HepG2 (cell line): ENCODE data around the gene TMC2. TPM values are rescaled to one million over a fixed set of nuclear protein-coding genes. Genes with fewer than 3 reads are reported as not detected.

Source experiments
- AKAP8 ChIP-seq: sonication (generic); formaldehyde crosslinking; IDR thresholded peaks from 2 replicates; pipeline ENCODE4 v1.5.1; 2020; ENCODE audit warnings: mild to moderate bottlenecking, missing genetic modification reagents
- BATF2 ChIP-seq: sonication (generic); formaldehyde crosslinking; IDR thresholded peaks from 2 replicates; pipeline ENCODE4 v1.8.0; 2022; ENCODE audit warnings: mild to moderate bottlenecking, missing genetic modification reagents, moderate library complexity
- BORCS8-MEF2B ChIP-seq: sonication (generic); formaldehyde crosslinking; IDR thresholded peaks from 2 replicates; pipeline ENCODE4 v1.8.0; 2022; ENCODE audit warnings: mild to moderate bottlenecking, missing genetic modification reagents
- ELF1 ChIP-seq: sonication (generic); formaldehyde crosslinking; IDR thresholded peaks from 2 replicates; pipeline ENCODE4 v1.4.0; 2020; ENCODE audit warnings: missing genetic modification reagents
- FIP1L1 ChIP-seq: fragments of 200-400 bp; formaldehyde crosslinking; IDR thresholded peaks from 2 replicates; pipeline ENCODE4 v1.6.1; 2018; ENCODE audit warnings: low read depth, mild to moderate bottlenecking, low read length, moderate library complexity, borderline replicate concordance; ENCODE audit not compliant: insufficient read depth
- JUN ChIP-seq: sonication (generic); formaldehyde crosslinking; IDR thresholded peaks from 2 replicates; pipeline ENCODE4 v1.4.0; 2020; ENCODE audit warnings: mild to moderate bottlenecking, missing genetic modification reagents
- KDM5B ChIP-seq: sonication (generic); formaldehyde crosslinking; IDR thresholded peaks from 2 replicates; pipeline ENCODE4 v1.4.0; 2020; ENCODE audit warnings: missing genetic modification reagents, mild to moderate bottlenecking, borderline replicate concordance
- NR2F2 ChIP-seq: IDR thresholded peaks from 2 replicates; pipeline ENCODE4 v1.6.1; 2012; ENCODE audit warnings: low read depth, inconsistent platforms, borderline replicate concordance
- PCBP1 ChIP-seq: fragments of 200-400 bp; formaldehyde crosslinking; IDR thresholded peaks from 2 replicates; pipeline ENCODE4 v1.6.1; 2017; ENCODE audit warnings: mild to moderate bottlenecking, low read depth, low read length, borderline replicate concordance
- SPEN ChIP-seq: sonication (generic); formaldehyde crosslinking; IDR thresholded peaks from 2 replicates; pipeline ENCODE4 v1.5.1; 2020; ENCODE audit warnings: low read depth, mild to moderate bottlenecking, missing genetic modification reagents
- TCF12 ChIP-seq, 2 experiments: fragments of 450-650 bp in 1 of 2; sonication (generic) in 1 of 2; formaldehyde crosslinking in 1 of 2; IDR thresholded peaks; 2 replicates each; pipeline versions ENCODE4 v1.6.1 to v1.8.0; 2017 to 2022; ENCODE audit warnings: antibody characterized with exemption in 1 of 2, mild to moderate bottlenecking in 1 of 2, missing genetic modification reagents in 1 of 2, moderate library complexity in 1 of 2
- TFDP2 ChIP-seq: sonication (generic); formaldehyde crosslinking; IDR thresholded peaks from 2 replicates; pipeline ENCODE4 v1.4.0; 2020; ENCODE audit warnings: missing genetic modification reagents
- ZBTB14 ChIP-seq: sonication (generic); formaldehyde crosslinking; IDR thresholded peaks from 2 replicates; pipeline ENCODE4 v1.4.0; 2020; ENCODE audit warnings: missing genetic modification reagents
- ZNF230 ChIP-seq: sonication (generic); formaldehyde crosslinking; IDR thresholded peaks from 2 replicates; pipeline ENCODE4 v1.4.0; 2020; ENCODE audit warnings: mild to moderate bottlenecking, missing genetic modification reagents
- ZNF276 ChIP-seq: sonication (generic); formaldehyde crosslinking; IDR thresholded peaks from 2 replicates; pipeline ENCODE4 v1.4.0; 2020; ENCODE audit warnings: mild to moderate bottlenecking, low read depth, missing genetic modification reagents
- ZNF432 ChIP-seq: sonication (generic); formaldehyde crosslinking; IDR thresholded peaks from 2 replicates; pipeline ENCODE4 v1.5.0; 2020; ENCODE audit warnings: missing genetic modification reagents, mild to moderate bottlenecking, borderline replicate concordance
- ZNF678 ChIP-seq: sonication (generic); formaldehyde crosslinking; IDR thresholded peaks from 2 replicates; pipeline ENCODE4 v1.4.0; 2020; ENCODE audit warnings: mild to moderate bottlenecking, missing genetic modification reagents
- ZNF891 ChIP-seq: sonication (generic); formaldehyde crosslinking; IDR thresholded peaks from 2 replicates; pipeline ENCODE4 v1.5.0; 2020; ENCODE audit warnings: mild to moderate bottlenecking, missing genetic modification reagents
- ZSCAN12 ChIP-seq: sonication (generic); formaldehyde crosslinking; IDR thresholded peaks from 2 replicates; pipeline ENCODE4 v1.9.0; 2021; ENCODE audit warnings: mild to moderate bottlenecking, missing genetic modification reagents
- ZXDC ChIP-seq: sonication (generic); formaldehyde crosslinking; IDR thresholded peaks from 2 replicates; pipeline ENCODE4 v1.5.0; 2020; ENCODE audit warnings: mild to moderate bottlenecking, missing genetic modification reagents
- polyA plus RNA-seq, 8 experiments: library from polyadenylated mRNA; depleted of rRNA in 3 of 8; stranded (reverse) in 7 of 8; unstranded in 1 of 8; fragments of >200 nt; fragmentation: Illumina TruSeq in 4 of 8; extraction: Trizol in 4 of 8; gene quantifications; 2 replicates each; pipeline versions ENCODE4 v1.2.1 to v1.2.3, GENCODE V29; 2011 to 2016; ENCODE audit warnings: low read depth in 4 of 8, missing spikeins in 1 of 8, mixed read lengths in 1 of 8; ENCODE audit not compliant: insufficient read depth in 1 of 8
- total RNA-seq, 5 experiments: library from RNA; depleted of rRNA; stranded (reverse); fragments of >200 nt; fragmentation: Illumina TruSeq; extraction: Trizol; gene quantifications; 2 replicates each; pipeline ENCODE4 v1.2.3, GENCODE V29; 2016; ENCODE audit warnings: low read depth in 1 of 5

TMC2 gene
- total and polyA plus RNA-seq, 2 of the 13 experiments (the other 11 are each of a cell fraction or from before 2014, with no cell fraction given): not detected

GRCh38 chr20:2652724-2653555 lies 116.6 kb downstream of the TMC2 start (continued):
- no peak for TF ChIP-seq TCF12 (IDR thresholded peaks at IDR 0.05)
- TF ChIP-seq TCF12 (CRISPR knock-in tag; IDR thresholded peaks at IDR 0.05): peak; percentile 32
- TF ChIP-seq ZNF230 (CRISPR knock-in tag): peak; percentile 95
- TF ChIP-seq ZNF276: peak; percentile 48; the same call in 1 of the 2 replicates
- TF ChIP-seq NR2F2: no peak
- no peak for TF ChIP-seq PCBP1
- TF ChIP-seq ZBTB14: peak; percentile 58; the same call in 1 of the 2 replicates
- peak; percentile 80; the same call in 1 of the 2 replicates for TF ChIP-seq ZXDC (CRISPR knock-in tag)
- peak; percentile 98 for TF ChIP-seq ZNF678 (CRISPR knock-in tag)
- TF ChIP-seq AKAP8 (CRISPR knock-in tag): peak; percentile 85; the same call in 1 of the 2 replicates
- TF ChIP-seq FIP1L1: no peak
- peak; percentile 94 for TF ChIP-seq KDM5B (CRISPR knock-in tag)
- TF ChIP-seq ZSCAN12 (CRISPR knock-in tag): no peak
- TF ChIP-seq ZNF891 (CRISPR knock-in tag): peak; percentile 82
- TF ChIP-seq ELF1 (CRISPR knock-in tag): no peak
- TF ChIP-seq BATF2 (CRISPR knock-in tag): peak; percentile 98
- TF ChIP-seq TFDP2: peak; percentile 73; the same call in 1 of the 2 replicates
- no peak; the same call in 1 of the 2 replicates for TF ChIP-seq BORCS8-MEF2B
- peak; percentile 86; the same call in 1 of the 2 replicates for TF ChIP-seq ZNF432 (CRISPR knock-in tag)
- peak; percentile 28 for TF ChIP-seq SPEN
- no peak; the same call in none of the 2 replicates for TF ChIP-seq JUN (CRISPR knock-in tag)
